ENCODE results near the gene ZNF365. TPM values are rescaled to one million over a fixed set of nuclear protein-coding genes. Genes with fewer than 3 reads are reported as not detected.

Gene ZNF365
- total RNA-seq, 1 experiment from 2014 or later = 0.59 TPM

DNA sequence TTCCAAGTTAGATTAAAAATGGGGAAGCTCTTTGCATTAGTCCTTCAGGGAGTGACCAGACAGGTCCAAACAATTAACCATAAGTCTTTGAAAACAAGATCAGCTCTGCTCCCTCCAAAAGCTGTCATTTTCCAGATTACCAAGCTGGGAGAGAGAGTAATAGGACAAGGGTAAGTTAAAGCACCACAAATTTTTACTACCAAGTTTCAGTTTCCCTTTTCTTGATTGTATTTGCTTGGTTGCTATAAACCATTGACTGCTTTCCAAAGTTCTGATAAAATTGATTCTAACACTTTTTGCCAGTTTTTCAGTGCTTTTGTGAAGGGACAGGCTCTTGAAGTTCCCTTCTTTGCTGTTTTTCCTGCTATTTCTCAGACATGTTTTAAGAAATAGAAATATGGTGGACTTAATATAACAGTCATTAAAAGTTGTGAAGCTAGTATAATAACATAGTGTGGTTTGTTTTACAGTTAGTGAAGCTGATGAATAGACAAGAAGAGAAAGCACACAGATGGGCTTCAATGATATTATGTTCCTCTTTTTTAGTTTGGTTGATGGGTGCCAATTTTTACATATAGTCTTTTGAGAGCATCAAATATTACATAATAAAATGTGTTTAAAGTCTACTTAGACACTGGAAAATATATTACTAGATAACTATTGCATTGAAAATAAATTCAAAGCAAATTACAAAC, 40.0 kb upstream of the ZNF365 start:
- no peak overlapping the region for H3K4me3 Mint-ChIP-seq
- no peak overlapping the region for H3K27ac Mint-ChIP-seq
- ATAC-seq = no peak
- peaks cover 53% of the 10 kb centered on the region for H3K9me3 Mint-ChIP-seq
- DNase-seq (ENCODE audit: low spot score) = no peak
- ChIA-PET CTCF (no interaction called here), POLR2A (no interaction called here)
- peaks cover 28% of the 10 kb centered on the region for H3K36me3 Mint-ChIP-seq
- no peaks in the 10 kb centered on the region for H3K4me1 Mint-ChIP-seq
- no peak for TF ChIP-seq NFATC4 (CRISPR knock-in tag; IDR thresholded peaks at IDR 0.05)
- TF ChIP-seq, protein P1, sequence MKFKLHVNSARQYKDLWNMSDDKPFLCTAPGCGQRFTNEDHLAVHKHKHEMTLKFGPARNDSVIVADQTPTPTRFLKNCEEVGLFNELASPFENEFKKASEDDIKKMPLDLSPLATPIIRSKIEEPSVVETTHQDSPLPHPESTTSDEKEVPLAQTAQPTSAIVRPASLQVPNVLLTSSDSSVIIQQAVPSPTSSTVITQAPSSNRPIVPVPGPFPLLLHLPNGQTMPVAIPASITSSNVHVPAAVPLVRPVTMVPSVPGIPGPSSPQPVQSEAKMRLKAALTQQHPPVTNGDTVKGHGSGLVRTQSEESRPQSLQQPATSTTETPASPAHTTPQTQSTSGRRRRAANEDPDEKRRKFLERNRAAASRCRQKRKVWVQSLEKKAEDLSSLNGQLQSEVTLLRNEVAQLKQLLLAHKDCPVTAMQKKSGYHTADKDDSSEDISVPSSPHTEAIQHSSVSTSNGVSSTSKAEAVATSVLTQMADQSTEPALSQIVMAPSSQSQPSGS (CRISPR knock-in tag; IDR thresholded peaks at IDR 0.05; ENCODE audit: borderline replicate concordance, low read depth) = no peak
- no peak for TF ChIP-seq RORB (CRISPR knock-in tag; IDR thresholded peaks at IDR 0.05)
- TF ChIP-seq, protein P2, sequence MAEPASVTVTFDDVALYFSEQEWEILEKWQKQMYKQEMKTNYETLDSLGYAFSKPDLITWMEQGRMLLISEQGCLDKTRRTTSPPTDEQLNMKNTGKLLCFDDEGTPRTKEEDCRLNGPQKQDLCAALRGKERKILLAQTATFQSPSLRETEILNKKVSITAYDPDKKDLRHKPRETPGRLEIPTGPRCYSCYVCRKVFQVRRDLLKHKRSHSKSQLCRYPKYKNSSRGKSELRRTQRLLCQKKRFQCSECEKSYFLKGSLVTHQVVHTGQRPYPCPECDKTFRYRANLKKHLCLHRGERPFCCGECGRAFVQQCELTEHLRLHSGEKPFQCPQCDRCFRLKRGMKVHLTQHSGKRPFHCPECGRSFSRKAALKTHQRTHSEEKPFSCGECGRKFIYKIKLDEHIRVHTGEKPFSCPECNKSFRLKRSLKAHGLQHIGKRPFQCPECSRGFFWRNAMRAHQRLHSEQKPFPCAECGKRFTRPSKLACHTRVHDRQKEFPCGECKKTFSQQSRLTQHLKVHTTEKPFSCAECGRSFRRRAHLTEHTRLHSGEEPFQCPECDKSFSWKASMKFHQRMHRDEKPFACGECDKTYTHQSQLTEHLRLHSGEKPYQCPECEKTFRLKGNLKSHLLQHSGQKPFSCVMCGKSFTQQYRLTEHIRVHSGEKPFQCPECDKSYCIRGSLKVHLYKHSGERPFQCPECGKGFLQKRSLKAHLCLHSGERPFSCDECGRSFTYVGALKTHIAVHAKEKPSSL (CRISPR knock-in tag; conservative IDR thresholded peaks at IDR 0.05) = no peak
- no peak for TF ChIP-seq GTF2I (CRISPR knock-in tag; conservative IDR thresholded peaks at IDR 0.05)
- H3K27me3 Mint-ChIP-seq (ENCODE audit: low read depth) = no peaks in the 10 kb centered on the region; the same call in 1 of the 2 replicates

DNA sequence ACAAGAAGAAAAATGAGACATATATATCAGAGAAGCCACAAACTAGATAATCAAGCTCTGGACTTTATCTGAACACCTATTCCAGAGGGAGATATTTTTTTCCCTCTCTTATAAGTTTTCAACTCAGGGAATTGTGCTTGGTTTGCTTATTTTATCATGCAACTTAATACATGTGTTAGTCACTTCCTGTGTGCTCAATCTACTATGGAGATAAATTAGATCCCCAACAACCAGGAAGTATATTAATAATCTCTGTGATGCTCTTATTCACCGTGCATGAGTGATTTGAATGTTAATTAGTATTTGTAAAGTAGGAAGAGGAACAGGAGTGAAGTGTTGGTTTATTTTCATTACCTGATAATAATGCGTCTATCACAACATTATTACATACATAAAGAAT, 38.8 kb upstream of the ZNF365 start:
- H3K4me1 Mint-ChIP-seq = no peaks in the 10 kb centered on the region
- DNase-seq (ENCODE audit: low spot score) (no peak), ATAC-seq (no peak)
- no peak overlapping the region for H3K4me3 Mint-ChIP-seq
- no peak overlapping the region for H3K27ac Mint-ChIP-seq
- POLR2A ChIA-PET = no interaction called here
- no peaks in the 10 kb centered on the region; the same call in 1 of the 2 replicates for H3K27me3 Mint-ChIP-seq (ENCODE audit: low read depth)
- peaks cover 39% of the 10 kb centered on the region for H3K36me3 Mint-ChIP-seq
- H3K9me3 Mint-ChIP-seq = peaks cover 65% of the 10 kb centered on the region
- CTCF ChIA-PET = no interaction called here
- TF ChIP-seq, protein P3, sequence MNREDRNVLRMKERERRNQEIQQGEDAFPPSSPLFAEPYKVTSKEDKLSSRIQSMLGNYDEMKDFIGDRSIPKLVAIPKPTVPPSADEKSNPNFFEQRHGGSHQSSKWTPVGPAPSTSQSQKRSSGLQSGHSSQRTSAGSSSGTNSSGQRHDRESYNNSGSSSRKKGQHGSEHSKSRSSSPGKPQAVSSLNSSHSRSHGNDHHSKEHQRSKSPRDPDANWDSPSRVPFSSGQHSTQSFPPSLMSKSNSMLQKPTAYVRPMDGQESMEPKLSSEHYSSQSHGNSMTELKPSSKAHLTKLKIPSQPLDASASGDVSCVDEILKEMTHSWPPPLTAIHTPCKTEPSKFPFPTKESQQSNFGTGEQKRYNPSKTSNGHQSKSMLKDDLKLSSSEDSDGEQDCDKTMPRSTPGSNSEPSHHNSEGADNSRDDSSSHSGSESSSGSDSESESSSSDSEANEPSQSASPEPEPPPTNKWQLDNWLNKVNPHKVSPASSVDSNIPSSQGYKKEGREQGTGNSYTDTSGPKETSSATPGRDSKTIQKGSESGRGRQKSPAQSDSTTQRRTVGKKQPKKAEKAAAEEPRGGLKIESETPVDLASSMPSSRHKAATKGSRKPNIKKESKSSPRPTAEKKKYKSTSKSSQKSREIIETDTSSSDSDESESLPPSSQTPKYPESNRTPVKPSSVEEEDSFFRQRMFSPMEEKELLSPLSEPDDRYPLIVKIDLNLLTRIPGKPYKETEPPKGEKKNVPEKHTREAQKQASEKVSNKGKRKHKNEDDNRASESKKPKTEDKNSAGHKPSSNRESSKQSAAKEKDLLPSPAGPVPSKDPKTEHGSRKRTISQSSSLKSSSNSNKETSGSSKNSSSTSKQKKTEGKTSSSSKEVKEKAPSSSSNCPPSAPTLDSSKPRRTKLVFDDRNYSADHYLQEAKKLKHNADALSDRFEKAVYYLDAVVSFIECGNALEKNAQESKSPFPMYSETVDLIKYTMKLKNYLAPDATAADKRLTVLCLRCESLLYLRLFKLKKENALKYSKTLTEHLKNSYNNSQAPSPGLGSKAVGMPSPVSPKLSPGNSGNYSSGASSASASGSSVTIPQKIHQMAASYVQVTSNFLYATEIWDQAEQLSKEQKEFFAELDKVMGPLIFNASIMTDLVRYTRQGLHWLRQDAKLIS (CRISPR knock-in tag; IDR thresholded peaks at IDR 0.05; ENCODE audit: borderline replicate concordance) = no peak
- TF ChIP-seq PRRX2 (CRISPR knock-in tag; IDR thresholded peaks at IDR 0.05) = no peak
- no peak for TF ChIP-seq OVOL2 (CRISPR knock-in tag; IDR thresholded peaks at IDR 0.05; ENCODE audit: borderline replicate concordance)
- TF ChIP-seq, protein P4, sequence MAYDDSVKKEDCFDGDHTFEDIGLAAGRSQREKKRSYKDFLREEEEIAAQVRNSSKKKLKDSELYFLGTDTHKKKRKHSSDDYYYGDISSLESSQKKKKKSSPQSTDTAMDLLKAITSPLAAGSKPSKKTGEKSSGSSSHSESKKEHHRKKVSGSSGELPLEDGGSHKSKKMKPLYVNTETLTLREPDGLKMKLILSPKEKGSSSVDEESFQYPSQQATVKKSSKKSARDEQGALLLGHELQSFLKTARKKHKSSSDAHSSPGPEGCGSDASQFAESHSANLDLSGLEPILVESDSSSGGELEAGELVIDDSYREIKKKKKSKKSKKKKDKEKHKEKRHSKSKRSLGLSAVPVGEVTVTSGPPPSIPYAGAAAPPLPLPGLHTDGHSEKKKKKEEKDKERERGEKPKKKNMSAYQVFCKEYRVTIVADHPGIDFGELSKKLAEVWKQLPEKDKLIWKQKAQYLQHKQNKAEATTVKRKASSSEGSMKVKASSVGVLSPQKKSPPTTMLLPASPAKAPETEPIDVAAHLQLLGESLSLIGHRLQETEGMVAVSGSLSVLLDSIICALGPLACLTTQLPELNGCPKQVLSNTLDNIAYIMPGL (CRISPR knock-in tag; IDR thresholded peaks at IDR 0.05) = no peak
- TF ChIP-seq ATF1 (CRISPR knock-in tag; IDR thresholded peaks at IDR 0.05) = no peak
- TF ChIP-seq, protein P5, sequence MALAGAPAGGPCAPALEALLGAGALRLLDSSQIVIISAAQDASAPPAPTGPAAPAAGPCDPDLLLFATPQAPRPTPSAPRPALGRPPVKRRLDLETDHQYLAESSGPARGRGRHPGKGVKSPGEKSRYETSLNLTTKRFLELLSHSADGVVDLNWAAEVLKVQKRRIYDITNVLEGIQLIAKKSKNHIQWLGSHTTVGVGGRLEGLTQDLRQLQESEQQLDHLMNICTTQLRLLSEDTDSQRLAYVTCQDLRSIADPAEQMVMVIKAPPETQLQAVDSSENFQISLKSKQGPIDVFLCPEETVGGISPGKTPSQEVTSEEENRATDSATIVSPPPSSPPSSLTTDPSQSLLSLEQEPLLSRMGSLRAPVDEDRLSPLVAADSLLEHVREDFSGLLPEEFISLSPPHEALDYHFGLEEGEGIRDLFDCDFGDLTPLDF (CRISPR knock-in tag; IDR thresholded peaks at IDR 0.05) = no peak
- TF ChIP-seq MXD4 (CRISPR knock-in tag; IDR thresholded peaks at IDR 0.05; ENCODE audit: borderline replicate concordance) = no peak
- no peak for TF ChIP-seq ESRRA (CRISPR knock-in tag; IDR thresholded peaks at IDR 0.05; ENCODE audit: borderline replicate concordance)
- TF ChIP-seq, protein P6, sequence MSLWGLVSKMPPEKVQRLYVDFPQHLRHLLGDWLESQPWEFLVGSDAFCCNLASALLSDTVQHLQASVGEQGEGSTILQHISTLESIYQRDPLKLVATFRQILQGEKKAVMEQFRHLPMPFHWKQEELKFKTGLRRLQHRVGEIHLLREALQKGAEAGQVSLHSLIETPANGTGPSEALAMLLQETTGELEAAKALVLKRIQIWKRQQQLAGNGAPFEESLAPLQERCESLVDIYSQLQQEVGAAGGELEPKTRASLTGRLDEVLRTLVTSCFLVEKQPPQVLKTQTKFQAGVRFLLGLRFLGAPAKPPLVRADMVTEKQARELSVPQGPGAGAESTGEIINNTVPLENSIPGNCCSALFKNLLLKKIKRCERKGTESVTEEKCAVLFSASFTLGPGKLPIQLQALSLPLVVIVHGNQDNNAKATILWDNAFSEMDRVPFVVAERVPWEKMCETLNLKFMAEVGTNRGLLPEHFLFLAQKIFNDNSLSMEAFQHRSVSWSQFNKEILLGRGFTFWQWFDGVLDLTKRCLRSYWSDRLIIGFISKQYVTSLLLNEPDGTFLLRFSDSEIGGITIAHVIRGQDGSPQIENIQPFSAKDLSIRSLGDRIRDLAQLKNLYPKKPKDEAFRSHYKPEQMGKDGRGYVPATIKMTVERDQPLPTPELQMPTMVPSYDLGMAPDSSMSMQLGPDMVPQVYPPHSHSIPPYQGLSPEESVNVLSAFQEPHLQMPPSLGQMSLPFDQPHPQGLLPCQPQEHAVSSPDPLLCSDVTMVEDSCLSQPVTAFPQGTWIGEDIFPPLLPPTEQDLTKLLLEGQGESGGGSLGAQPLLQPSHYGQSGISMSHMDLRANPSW (CRISPR knock-in tag; conservative IDR thresholded peaks at IDR 0.05; ENCODE audit: low read depth) = no peak
- no peak for TF ChIP-seq FOXK1 (CRISPR knock-in tag; IDR thresholded peaks at IDR 0.05)
- TF ChIP-seq CREM (CRISPR knock-in tag; IDR thresholded peaks at IDR 0.05) = no peak
- TF ChIP-seq SMAD3 (CRISPR knock-in tag; IDR thresholded peaks at IDR 0.05; ENCODE audit: borderline replicate concordance) = no peak
- no peak for TF ChIP-seq EMX1 (CRISPR knock-in tag; IDR thresholded peaks at IDR 0.05)
- no peak for TF ChIP-seq ZNF416 (CRISPR knock-in tag; IDR thresholded peaks at IDR 0.05)

Data from WTC11 (cell line).